Non-pigmented ciliary epithelial cell (primary cell): ENCODE measurements around the gene H19.

ENCODE experiments used
- DNase-seq: peaks from one replicate; pipeline ENCODE4 v3.0.0-alpha.2; 2010; ENCODE audit warnings: low read depth

The H19 gene

DNA sequence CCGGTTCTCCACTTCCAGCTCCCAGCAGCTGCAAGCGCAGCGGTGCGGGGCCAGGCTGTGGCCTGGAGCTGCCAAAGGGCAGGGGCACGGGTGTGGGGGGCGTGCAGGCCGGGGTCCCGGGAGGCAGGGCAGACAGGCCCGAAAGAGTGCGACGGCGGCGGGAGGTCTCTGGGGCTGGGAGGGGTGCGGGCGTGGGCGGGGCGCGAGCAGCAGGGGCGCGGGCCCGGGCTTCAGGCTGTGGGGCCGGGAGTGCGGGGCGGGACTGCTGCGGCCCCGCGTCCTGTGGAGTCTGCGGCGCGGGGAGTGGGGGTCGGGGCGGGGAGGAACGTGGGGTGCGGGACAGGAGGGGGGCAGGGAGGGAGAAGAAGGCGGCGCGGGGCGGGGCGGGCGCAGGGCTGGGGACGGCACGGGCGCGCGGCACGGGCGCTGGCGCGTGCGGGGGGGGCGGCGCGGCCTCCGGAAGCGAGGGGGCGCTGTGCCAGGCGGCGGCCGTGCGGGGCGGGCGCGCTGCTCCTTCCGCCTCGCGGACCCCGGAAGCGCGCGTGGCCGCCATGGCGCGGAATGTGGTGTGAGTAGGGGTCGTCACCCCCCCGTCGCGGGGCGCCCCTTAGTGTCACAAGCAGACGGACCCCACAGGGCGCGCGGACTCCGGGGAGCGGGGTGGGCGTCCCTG lies 50.7 kb downstream of the H19 start, which contains the start of gene MRPL23:
MRPL23 (plus strand) TSS at position 521 of the 673 bp plus-strand sequence; CDS start at position 552, 31 bp downstream.
- DNase-seq: no peak
